Measurements from ENCODE around the gene SUN3.

DNA sequence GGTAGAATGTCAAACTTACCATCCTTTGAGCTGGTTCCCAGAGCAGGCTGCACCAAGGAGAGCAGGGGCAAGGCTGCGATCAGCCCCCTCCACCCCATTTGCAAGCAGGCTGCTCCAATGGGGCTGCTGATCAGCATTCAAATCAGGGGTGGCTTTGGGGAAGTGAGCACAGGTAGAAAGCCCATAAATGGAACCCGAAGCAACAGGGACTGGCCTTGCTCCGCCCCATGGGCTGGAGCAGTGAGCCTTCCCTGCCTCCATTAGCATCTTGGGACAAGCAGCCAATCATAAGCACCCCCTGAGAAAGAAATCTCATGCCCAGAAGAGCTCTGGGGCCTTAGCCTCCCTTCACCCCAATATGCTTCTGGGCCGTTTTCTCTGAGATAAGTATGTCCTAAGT is 76.7 kb downstream of the SUN3 start:
- TF ChIP-seq, protein P1, sequence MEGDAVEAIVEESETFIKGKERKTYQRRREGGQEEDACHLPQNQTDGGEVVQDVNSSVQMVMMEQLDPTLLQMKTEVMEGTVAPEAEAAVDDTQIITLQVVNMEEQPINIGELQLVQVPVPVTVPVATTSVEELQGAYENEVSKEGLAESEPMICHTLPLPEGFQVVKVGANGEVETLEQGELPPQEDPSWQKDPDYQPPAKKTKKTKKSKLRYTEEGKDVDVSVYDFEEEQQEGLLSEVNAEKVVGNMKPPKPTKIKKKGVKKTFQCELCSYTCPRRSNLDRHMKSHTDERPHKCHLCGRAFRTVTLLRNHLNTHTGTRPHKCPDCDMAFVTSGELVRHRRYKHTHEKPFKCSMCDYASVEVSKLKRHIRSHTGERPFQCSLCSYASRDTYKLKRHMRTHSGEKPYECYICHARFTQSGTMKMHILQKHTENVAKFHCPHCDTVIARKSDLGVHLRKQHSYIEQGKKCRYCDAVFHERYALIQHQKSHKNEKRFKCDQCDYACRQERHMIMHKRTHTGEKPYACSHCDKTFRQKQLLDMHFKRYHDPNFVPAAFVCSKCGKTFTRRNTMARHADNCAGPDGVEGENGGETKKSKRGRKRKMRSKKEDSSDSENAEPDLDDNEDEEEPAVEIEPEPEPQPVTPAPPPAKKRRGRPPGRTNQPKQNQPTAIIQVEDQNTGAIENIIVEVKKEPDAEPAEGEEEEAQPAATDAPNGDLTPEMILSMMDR (IDR thresholded peaks at IDR 0.05; ENCODE audit: low read depth, low read length) = no peak
- TF ChIP-seq MYC (IDR thresholded peaks at IDR 0.05; ENCODE audit: low read depth, low read length) = no peak

All from NB4 (cell line).